Hepatic stellate cell (primary cell): Measurements from ENCODE around the gene HSPB7.
A peak's percentile ranks its signal among the peaks of the same experiment; 100 is the strongest.
"Not testable (repeated sequence)": the region's sequence is repeated elsewhere in the genome, so short reads cannot be mapped to it uniquely, and the experiment has no call there.

Experiments
- DNase-seq: peaks from one replicate; pipeline ENCODE4 v3.0.0; 2011; ENCODE audit warnings: low spot score

Gene HSPB7

DNA sequence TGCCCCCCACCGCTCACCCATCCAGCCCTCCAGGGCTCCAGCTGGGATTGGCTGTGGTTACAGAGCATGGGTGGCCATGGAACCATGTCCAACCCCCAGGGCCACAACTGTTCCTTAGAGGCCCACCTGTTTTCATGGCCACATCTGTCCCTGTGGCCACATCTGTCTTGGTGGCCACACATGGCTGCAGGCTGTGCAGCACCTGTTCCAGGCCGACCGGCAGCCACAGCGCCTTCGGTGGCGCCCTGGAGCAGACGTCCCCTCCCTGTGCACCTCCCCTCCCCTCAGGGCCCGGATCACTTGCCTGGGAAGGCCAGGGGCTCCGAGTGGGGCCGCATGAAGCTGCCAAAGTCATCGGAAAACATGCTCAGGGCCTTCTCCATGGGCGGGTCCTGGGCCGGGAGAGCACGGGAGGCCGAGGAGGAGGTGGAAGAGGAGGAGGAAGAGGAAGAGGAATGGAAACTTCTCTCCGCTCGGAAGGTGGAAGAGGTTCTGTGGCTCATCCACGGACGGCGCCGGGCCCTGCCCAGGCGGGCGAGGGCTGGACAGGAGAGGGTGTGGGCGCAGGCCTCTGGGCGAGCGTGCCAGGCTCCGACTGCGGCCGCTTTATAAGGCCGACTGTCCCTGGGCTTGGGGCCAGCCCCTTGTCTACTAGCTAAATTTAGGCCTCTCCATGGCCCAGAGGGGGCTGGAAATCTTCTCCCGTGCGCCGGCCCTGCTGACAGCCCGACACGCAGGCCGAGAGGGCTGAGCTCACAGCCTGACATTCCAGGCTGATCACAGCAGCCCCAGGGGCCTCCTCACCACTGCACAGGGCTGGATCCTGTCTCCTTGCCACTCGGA is at the start of gene HSPB7:
Gene HSPB7 (minus strand): TSS at position 583 of the 843 bp plus-strand sequence. CDS start 80 bp downstream, at position 503.
- peak; percentile 96 for DNase-seq

DNA sequence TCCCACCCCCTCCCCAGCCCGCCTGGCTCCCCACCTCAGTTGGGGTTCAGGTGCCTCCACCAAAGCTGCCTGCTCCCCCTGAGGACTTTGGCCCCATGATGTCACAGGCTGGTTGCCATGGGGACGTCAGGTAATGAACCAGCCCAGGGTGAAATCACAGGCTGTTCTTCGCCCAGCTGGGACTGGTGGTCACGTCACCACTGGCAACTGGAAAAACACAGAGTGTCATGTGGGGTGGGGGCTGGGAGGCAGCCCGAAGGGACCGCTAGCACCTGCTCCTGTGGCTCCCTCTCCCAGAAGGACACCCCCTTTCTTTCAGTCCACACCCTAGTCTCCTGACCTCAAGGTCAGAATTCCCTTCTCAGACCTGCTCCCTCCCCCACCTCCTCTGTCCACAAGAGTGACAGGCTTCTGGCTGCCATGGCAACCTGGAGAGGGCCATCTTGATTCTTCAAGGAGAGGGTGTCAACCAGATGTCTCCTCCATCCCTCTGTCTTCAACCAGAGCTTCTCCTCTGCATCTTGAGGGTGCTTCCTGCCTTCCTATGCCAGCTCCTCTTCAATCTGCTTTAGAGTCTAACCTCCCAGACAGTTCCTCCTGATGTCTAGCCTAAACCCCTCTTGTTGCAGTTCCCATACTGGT is 49.4 kb upstream of the HSPB7 start:
- no peak for DNase-seq

DNA sequence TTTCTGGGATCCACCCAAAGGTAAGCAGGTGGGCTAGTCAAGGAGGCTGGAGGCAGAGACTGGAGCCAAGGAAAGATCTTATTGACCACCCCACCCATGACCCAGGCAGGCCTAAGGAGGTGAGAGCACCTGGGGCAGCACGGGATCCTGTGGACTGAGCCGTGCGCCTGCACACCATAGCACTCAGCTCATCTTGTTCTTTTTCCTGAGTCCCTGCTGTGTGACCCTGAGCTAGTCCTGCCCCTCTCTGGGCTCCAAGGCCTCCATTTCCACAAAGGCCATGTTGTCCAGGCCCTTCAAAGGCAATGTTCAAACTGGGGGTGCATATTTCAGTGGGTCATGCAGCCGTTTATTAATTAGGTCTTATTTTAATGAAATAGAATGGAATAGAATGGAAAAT is 48.4 kb upstream of the HSPB7 start:
- no peak for DNase-seq

DNA sequence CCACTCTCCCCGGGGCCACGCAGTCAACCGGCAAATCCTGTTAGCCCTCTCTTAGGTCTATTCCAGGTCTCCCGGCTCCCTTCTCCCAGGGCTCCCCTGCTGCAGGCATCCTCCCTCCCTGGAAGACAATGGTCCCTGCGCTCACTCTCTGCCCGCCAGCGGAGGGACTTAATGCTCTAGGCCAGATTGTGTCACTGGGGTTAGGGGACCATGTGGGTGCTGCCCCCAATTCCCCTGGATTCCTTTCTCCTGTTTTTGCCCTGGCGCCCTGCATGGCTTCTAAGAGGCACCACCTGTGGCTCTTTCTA is 47.4 kb upstream of the HSPB7 start:
- DNase-seq: no peak

DNA sequence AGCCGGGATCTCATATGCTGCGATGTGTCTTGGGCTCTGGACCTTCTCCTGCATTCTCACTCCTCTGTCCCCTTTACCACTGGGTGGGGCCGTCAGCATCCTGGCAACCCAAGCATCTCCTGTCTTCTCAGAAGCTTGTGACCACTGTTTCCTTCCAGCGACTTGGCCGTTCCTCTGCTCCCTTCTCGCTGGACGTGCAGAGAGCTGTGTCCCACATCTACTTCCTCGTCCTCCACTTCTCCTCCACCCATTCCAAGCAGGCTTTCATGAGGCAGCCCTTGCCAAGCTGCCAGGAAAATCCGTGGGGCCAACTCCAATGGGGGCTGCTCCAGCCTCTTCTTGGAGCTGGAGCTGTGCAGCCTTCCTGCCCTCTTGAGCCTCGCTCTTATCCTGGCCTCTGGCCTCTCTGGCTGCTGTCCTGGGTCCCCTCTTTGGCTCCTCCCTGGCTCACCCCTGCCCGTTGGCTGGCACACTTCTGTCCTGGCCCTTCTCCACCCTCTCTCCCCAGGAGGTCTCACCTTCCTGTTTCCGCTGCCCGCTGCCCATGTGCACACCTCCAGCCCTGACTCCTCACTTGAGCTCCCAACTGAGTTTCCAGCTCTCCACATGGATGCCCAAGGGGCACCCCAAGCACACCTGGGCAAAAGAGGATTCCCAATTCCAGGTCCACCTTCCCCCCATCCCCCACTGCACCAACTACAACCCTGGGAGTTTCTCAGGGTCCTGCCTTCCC is 46.9 kb upstream of the HSPB7 start:
- no peak for DNase-seq

DNA sequence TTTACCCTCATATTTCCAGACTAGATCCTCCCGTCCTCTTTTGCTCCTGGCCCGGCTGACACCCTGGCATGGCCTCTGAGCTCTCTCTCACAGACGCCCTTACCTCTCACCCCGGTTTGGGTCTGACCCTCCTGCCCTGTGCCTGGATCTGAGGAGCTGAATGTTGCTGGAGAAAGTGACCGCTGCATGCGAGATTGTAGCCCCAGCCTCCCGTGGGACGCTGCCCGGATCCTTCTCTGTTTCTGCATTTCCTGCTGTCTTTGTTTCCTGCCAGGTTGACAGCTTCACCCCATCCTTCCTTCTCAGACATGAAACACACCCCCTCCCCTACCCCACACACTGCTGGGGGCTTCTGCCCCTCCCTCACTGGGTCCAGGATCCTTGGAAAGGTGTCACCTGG is 46.1 kb upstream of the HSPB7 start:
- no peak for DNase-seq

DNA sequence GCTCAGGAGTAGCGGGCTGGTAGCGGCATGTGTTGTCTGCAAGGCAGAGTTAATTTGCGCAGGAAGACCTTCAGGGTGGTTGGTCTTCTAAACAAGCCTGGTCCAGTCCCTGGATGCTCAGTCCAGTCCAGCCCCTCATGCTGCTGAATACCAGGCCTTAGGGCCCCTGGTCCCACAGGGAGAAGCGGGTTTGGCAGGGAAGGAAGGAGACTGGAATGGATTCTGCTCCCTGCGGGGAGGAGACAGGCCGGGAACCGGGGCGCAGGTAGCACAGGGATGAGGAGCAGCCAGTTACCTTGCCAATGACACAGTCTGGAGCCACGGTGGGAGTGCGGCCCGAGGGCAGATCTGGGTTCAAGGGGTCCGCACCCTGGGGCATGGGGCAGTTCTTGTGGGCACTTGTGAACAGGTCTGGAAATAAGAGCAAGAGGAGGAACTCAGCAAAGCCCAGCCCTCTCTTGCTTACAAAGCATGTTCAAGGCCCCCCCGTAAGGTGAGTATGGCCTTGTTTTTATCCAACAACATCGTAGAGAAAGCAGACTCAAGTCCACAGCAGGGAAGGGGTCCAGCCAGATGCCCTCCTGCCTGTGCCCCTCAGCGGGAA is 45.5 kb upstream of the HSPB7 start:
- no peak for DNase-seq

DNA sequence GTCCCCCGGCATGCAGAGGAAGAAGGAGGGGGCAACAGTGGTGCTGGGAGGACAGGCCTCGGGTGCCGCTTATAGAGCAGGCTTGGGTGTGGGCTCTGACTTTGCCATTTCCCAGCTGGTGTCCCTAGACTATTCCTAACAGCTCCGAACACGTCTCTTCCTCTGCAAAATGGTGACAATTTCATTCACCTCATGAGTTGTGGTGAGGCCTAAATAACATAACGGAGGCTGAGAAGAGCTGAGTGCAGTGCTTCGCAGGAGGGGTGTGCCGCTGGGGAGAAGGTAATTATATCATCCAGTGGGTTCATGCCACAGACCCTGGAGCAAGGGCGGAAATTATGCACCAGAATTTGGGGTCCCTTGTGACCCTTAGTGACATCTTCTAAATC is 44.8 kb upstream of the HSPB7 start:
- not testable (repeated sequence) for DNase-seq

DNA sequence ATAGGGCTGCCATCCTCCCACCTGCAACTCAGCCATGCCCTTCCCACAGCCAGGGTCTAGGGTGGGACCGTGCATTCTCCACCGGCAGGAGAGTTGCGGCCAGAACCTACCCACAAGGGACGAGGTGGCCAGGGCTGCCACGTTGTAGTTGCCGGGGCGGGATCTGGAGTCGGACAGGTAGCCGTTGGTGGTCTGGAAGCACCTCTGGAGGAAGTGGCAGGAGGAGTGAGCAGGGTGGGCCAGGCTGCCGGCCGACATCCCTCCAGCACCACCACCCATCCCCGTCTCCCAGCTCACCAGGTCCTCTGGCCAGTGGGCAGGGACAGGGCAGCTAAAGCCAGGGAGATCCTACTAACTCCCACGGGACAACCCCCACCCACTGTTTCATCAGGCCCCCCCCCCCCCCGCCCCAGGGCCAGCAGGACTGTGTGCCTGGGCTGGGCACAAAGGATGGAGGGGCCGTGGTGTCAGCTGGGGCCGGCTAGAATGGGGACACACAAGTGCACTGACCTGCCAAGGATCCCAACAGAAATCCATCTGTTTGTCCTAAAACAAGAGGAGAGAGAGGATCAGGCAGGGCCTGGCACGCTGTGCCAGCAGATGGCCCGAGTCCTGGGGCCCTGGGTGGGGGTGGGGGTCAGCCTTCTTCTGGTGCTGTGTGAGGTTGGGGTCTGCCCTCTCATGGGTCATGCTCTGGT is 44.3 kb upstream of the HSPB7 start:
- DNase-seq: not testable (repeated sequence)

DNA sequence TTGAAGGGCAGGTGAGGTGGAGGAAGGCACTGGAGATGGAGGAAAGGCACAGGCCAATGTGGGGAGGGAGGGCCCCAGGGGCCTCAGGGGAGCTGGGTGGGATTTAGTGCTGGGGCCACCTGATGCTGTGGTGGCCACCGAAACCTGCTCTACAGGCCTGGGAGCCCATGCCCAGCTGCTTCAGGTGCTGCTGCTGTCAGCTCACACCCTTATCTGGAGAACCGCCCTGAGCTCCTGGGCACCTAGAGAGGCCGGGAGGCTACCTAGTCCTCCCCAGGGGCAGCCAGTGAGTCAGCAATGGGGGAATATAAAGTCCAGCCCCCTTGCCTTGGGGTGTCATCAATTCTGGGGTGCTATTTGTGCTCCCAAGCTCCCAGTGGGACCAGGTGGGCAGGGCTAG is 43.4 kb upstream of the HSPB7 start:
- DNase-seq: no peak

DNA sequence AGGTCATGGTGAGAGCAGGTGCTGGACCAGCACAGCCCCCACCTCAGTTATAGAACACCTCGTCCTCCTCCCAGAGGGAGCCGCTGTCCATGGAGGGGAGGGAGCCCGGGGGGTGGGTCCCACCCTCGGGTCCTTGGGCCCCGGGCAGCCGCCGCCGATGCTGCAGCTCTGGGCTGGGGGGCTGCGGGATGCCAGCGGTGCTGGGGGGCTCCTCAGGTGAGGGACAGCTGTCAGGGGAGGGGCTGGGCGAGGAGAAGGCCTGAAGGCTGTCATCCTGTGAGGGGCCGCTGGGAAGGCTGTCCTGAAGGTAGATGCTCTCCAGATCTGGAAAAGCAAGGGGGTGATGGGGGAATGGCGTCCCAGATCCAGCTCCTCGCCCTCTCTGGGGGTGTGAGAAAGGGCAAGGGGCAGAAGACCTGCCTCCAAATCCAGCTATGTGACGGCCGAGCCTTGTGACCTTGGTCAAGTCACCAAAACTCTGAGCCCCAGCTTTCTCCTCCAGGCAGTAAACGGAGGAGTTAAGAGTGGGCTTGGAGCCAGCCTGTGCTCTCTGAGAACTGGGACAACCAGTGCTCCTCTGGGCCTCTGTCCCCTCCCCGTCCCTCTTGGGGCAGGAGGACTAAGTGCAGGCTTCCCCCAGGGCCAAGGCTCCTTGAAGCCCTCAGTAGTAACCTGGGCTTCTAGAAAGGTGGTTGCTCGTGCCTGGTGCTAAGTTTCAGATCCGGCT is 40.7 kb upstream of the HSPB7 start:
- not testable (repeated sequence) for DNase-seq

DNA sequence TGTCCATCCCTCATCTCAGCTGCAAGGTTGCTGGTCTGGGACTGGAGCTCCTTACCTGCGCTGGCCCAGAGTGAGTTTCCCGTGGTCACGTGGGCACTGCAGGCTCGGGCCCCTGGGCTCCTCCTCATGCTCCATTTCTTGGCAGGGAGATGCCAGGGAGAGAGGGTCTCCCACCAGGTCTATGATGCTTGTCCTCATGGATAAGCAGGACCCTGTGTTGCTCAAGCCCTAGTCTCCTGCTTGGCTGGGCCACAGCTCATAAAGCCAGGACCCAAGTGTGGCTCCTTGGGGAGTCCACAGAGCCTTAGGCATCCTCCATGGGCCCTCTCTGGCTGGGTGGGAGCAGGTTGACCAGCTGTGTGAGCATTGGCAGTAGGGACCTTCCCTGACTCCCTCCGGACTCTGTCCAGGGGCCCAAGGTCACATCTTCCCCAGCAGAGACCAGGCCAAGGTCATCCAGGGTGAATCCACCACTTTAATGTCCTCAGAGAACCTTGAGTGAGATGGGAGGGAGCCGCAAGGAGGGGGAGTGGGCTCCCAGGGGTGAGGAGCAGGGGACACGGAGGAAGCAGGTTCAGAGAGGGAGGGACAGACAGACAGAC is 39.6 kb upstream of the HSPB7 start:
- not testable (repeated sequence) for DNase-seq

DNA sequence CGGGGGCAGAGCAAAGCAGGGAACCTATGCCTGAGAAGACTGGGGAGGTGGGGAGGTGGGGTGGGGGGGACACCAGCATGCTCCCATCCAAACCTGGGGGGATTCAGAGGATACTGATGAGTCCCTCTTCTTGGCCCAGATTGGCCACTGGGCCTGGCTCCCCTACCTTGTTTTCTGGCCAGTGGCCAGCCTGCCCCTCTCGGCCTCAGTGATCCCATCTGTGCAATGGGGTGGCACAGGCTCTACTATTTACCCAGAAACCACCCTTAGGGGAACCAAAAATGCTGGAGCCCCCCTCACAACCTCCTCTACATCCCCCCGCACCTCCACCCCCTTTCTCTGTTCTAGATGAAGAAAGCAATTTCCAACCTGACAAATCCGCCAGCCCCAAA is 38.7 kb upstream of the HSPB7 start:
- DNase-seq: not testable (repeated sequence)

DNA sequence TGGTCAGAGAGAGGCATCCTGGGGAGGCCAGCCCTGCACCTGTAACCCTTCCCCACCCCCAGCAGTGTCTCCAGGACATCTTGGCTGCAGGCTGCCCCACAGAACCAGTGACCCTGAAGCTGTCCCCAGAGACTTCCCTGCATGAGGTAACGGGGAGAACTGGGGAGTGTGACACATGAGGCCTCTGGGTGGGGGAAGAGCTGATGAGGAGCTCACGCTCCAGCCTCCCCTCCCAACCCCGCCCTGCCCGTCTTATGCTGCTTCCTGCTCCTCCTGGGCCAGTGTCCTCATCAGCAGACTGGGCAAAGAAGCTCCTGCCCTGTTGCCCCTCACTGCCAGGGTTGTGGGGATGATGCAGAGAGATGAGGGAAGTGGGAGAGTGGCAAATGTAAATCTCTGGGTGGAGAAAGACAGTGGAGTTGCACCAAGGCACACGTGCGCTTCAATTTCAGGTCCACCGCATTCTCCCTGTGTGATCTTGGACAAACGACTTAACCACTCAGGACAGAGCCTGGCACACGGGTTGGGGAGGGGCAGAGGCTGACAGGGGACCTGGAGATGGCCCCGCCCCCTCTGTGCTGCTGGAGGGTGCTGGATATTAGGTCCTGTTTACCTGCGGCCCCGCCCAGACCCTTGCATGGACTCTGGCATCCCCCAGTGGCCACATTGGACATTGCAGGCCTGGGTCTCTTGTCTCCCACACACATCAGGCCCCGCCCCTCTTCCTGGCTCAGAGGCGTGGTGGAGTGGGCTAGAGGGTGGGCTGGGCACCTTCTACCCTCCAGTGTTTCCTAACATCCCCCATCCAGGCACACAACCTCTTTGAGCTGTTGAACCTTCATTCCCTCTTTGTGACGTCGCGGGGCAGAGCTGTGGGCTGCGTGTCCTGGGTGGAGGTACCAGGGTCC is 38.0 kb upstream of the HSPB7 start:
- DNase-seq: peak; percentile 88

DNA sequence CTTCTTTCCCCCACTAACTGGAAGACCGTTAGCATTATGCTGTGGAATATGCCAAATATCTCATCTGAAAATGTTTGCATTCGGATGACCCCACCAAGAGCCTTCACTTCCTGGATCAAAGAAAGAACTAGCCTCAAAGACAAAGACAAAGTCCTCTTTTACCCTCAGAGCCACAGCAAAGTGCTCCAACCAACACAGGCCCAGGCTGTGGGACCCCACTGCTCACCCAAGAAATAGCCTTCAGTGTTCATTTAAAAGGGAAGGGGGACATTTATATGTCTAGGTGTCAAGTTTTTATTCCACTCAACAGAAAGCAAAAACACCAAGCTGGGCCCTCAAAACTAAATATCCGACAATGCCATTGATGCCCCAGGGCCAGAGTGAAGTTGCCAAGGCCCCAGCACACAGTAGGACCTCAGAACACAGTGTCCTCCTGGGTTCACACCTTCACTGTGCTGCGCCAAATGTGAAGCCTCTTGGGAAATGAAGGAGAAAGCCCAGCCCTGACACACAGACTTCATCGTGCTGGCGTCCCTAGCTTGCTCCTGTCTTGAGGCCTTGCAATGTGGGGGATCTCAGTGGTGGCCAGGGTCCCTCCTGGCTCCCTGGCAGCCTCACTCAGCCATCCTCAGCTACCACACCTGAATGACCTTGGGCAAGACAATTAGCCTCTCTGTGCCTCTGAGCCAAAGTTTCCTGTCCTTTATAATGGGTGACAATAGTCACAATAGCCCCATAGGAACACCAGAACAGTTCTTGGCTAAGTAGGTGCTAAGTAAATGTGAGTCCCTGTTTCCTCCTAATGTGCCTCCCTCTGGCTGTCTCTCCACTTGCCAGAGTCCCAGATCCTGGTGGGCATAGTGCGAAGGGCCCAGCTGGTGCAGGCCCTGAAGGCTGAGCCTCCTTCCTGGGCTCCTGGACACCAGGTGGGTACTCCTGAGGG is 37.0 kb upstream of the HSPB7 start:
- DNase-seq: no peak

DNA sequence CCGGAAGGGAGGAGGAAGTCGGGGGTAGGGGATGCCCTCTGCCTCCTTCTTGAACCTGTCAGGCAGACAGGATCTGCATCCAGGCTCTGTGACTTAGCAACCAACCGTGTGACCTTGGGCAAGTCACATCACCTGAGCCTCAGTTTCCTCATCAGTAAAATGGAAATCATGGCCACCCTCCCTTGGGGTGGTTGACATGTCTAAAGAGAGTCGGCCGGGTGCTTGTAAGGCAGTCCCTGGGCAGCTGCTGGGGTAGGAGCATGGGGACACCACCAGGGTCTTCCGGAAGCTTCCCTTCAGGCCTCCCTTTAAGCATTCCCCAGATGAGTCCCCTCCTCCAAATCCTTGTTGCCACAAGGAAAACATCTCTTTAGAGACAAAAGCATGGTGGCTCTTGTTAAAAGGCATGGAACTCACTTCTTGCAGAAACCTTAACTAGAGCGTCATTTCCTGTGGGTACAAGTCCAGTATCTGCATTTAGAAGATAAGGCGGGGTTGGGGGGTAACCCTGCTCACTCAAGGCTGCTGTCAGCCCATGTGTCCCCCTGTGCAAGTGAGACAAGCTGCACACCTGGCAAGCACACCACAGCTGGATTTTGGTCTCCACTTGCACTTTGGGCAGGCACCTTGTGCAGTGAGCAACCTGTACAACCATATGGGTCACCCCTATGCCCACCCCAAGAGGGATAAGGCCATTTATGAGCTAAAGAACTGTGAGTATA is 36.1 kb upstream of the HSPB7 start:
- no peak for DNase-seq

DNA sequence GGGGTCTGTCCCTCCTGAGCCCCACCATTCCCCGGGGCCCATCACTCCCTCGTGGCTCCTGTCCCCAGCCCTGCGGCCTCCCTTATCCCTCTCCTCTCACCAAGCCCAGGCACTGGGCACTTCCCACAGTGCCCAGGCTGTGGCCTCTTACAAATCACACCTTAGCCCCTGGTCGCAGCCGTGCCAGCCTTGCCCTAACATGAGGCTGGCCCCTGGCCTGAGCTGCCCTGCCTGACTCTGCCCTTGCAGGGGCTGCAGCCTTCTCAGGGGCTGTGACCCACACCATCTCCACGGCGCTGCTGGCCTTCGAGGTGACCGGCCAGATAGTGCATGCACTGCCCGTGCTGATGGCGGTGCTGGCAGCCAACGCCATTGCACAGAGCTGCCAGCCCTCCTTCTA is 34.1 kb upstream of the HSPB7 start:
- DNase-seq: not testable (repeated sequence)

DNA sequence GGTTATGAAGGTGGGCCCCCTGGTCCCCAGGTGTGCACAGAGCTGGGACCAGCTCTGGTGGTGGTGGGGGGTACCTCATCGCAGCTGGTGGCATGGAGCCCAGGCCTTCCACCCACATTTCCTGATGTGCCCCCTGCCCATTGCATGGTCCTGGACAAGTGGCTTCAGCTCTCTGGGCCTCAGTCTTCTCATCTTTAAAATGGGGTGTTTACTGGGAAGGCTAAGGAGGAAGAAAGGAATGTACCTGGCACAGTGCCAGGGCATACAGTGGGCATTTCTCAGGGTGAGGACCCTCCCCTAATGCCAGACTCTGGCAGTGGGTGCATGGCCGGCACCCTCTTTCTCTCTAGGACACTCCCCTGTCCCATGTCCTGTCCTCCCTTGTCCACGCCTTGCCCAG is 33.2 kb upstream of the HSPB7 start:
- DNase-seq: no peak
